Fibroblast of lung (primary cell): ENCODE data around the gene SENP3. TPM values are rescaled to one million over a fixed set of nuclear protein-coding genes. Genes with fewer than 3 reads are reported as not detected.

Source experiments
- DNase-seq, 2 donors: peaks; one replicate each; pipeline versions ENCODE4 v3.0.0 to v3.0.0-alpha.2; 2010; ENCODE audit warnings: low read depth in 2 of 2
- H2AFZ ChIP-seq: 2 replicates; pipeline ENCODE4 v1.5.1; 2012; ENCODE audit warnings: low read length, control low read depth, inconsistent platforms
- H3K27ac ChIP-seq: 2 replicates; pipeline ENCODE4 v1.5.1; 2011; ENCODE audit warnings: low read length, control low read depth; ENCODE audit not compliant: insufficient read depth
- H3K27me3 ChIP-seq: 2 replicates; pipeline ENCODE4 v1.5.1; 2011; ENCODE audit warnings: mild to moderate bottlenecking, low read length; ENCODE audit not compliant: control insufficient read depth, insufficient read depth
- H3K36me3 ChIP-seq: 2 replicates; pipeline ENCODE4 v1.5.1; 2011; ENCODE audit warnings: low read length; ENCODE audit not compliant: control insufficient read depth, insufficient read depth
- H3K4me1 ChIP-seq: 2 replicates; pipeline ENCODE4 v1.5.1; 2011; ENCODE audit warnings: low read length; ENCODE audit not compliant: control insufficient read depth, insufficient read depth; ENCODE audit errors: extremely low read depth
- H3K4me2 ChIP-seq: 2 replicates; pipeline ENCODE4 v1.5.1; 2011; ENCODE audit warnings: low read length, control low read depth; ENCODE audit not compliant: insufficient read depth; ENCODE audit errors: extremely low read depth
- H3K4me3 ChIP-seq, 4 experiments: fragments of 200-600 bp in 1 of 4; sonication (generic) in 1 of 4; replicated peaks in 1 of 4; 2 replicates each; pipeline ENCODE4 v1.5.1; 2011 to 2016; ENCODE audit warnings: low read length in 4 of 4, low read depth in 3 of 4, mild to moderate bottlenecking in 3 of 4, control low read depth in 2 of 4, inconsistent platforms in 1 of 4, mixed read lengths in 1 of 4; ENCODE audit not compliant: insufficient read depth in 1 of 4; ENCODE audit errors: control extremely low read depth in 1 of 4
- H3K79me2 ChIP-seq: 2 replicates; pipeline ENCODE4 v1.5.1; 2012; ENCODE audit warnings: mild to moderate bottlenecking, low read length, inconsistent platforms; ENCODE audit not compliant: control insufficient read depth, insufficient read depth
- H3K9ac ChIP-seq: 2 replicates; pipeline ENCODE4 v1.5.1; 2011; ENCODE audit warnings: mild to moderate bottlenecking, low read length, control low read depth; ENCODE audit not compliant: insufficient read depth
- H3K9me3 ChIP-seq: 2 replicates; pipeline ENCODE4 v1.5.1; 2012; ENCODE audit warnings: low read depth, low read length; ENCODE audit not compliant: control insufficient read depth, insufficient read depth
- H4K20me1 ChIP-seq: 2 replicates; pipeline ENCODE4 v1.5.1; 2011; ENCODE audit warnings: low read length; ENCODE audit not compliant: control insufficient read depth, insufficient read depth; ENCODE audit errors: extremely low read depth
- EZH2 ChIP-seq: IDR thresholded peaks from 2 replicates; pipeline ENCODE4 v1.5.1; 2012; ENCODE audit warnings: low read length, control low read depth, mild to moderate bottlenecking; ENCODE audit errors: missing control alignments
- polyA plus RNA-seq, 2 donors: library from polyadenylated mRNA; depleted of rRNA in 1 of 2; stranded (reverse) in 1 of 2; unstranded in 1 of 2; fragments of >200 nt; gene quantifications; 2 replicates each; pipeline ENCODE4 v1.2.1, GENCODE V29; 2011 to 2012; ENCODE audit warnings: missing spikeins in 1 of 2
- total RNA-seq: library from RNA; depleted of rRNA; stranded (reverse); fragments of >200 nt; gene quantifications from 2 replicates; pipeline ENCODE4 v1.2.1, GENCODE V29; 2014
- TF ChIP-seq, protein P1 (sequence below), 2 donors: IDR thresholded peaks in 1 of 2; conservative IDR thresholded peaks in 1 of 2; 1 replicate in 1 of 2; 2 replicates in 1 of 2; pipeline ENCODE4 v1.5.1; 2011 to 2012; ENCODE audit warnings: low read length in 2 of 2, control low read depth in 1 of 2, inconsistent platforms in 1 of 2, low read depth in 1 of 2, mild to moderate bottlenecking in 1 of 2

SENP3 gene
- total and polyA plus RNA-seq, 2 donors (not counting 1 experiment from before 2014, with no cell fraction given), result 66.2 to 67.6 TPM

- no peak overlapping the region for H3K9ac ChIP-seq
- H3K4me3 ChIP-seq, result no peak overlapping the region
- no peak overlapping the region for H2AFZ ChIP-seq
- H4K20me1 ChIP-seq, result peaks cover 11% of the 10 kb centered on the region
- TF ChIP-seq EZH2, result no peak
- no peak for DNase-seq
- peaks cover 36% of the 10 kb centered on the region for H3K79me2 ChIP-seq
- peaks cover 25% of the 10 kb centered on the region for H3K36me3 ChIP-seq
- peaks cover 16% of the 10 kb centered on the region for H3K4me1 ChIP-seq
- H3K4me2 ChIP-seq, result no peak overlapping the region
- no peaks in the 10 kb centered on the region for H3K9me3 ChIP-seq
- no peak overlapping the region for H3K27ac ChIP-seq
- no peaks in the 10 kb centered on the region for H3K27me3 ChIP-seq
Observed at GRCh38 chr17:7570351-7570750, 8.6 kb downstream of the SENP3 start.

GRCh38 chr17:7572338-7572587 lies 10.5 kb downstream of the SENP3 start:
- peak overlapping the region; percentile 90 for H3K27ac ChIP-seq
- no peaks in the 10 kb centered on the region for H3K27me3 ChIP-seq
- H3K4me1 ChIP-seq, result peaks cover 20% of the 10 kb centered on the region
- H3K9ac ChIP-seq, result peak overlapping the region; percentile 65
- peaks cover 49% of the 10 kb centered on the region for H3K79me2 ChIP-seq
- TF ChIP-seq, protein P1, sequence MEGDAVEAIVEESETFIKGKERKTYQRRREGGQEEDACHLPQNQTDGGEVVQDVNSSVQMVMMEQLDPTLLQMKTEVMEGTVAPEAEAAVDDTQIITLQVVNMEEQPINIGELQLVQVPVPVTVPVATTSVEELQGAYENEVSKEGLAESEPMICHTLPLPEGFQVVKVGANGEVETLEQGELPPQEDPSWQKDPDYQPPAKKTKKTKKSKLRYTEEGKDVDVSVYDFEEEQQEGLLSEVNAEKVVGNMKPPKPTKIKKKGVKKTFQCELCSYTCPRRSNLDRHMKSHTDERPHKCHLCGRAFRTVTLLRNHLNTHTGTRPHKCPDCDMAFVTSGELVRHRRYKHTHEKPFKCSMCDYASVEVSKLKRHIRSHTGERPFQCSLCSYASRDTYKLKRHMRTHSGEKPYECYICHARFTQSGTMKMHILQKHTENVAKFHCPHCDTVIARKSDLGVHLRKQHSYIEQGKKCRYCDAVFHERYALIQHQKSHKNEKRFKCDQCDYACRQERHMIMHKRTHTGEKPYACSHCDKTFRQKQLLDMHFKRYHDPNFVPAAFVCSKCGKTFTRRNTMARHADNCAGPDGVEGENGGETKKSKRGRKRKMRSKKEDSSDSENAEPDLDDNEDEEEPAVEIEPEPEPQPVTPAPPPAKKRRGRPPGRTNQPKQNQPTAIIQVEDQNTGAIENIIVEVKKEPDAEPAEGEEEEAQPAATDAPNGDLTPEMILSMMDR (conservative IDR thresholded peaks at IDR 0.05 in 1 of 2, IDR thresholded peaks at IDR 0.05 in 1 of 2; ENCODE audit: low read depth in 1 of 2, low read length in 2 of 2), result no peak
- TF ChIP-seq EZH2, result no peak
- no peak for DNase-seq
- H4K20me1 ChIP-seq, result peaks cover 14% of the 10 kb centered on the region
- peak overlapping the region; percentile 59 to 83 (median 70) for H3K4me3 ChIP-seq
- H3K9me3 ChIP-seq, result no peaks in the 10 kb centered on the region
- H3K4me2 ChIP-seq, result peak overlapping the region; percentile 97
- peak overlapping the region; percentile 16 for H2AFZ ChIP-seq
- peaks cover 35% of the 10 kb centered on the region for H3K36me3 ChIP-seq

DNA sequence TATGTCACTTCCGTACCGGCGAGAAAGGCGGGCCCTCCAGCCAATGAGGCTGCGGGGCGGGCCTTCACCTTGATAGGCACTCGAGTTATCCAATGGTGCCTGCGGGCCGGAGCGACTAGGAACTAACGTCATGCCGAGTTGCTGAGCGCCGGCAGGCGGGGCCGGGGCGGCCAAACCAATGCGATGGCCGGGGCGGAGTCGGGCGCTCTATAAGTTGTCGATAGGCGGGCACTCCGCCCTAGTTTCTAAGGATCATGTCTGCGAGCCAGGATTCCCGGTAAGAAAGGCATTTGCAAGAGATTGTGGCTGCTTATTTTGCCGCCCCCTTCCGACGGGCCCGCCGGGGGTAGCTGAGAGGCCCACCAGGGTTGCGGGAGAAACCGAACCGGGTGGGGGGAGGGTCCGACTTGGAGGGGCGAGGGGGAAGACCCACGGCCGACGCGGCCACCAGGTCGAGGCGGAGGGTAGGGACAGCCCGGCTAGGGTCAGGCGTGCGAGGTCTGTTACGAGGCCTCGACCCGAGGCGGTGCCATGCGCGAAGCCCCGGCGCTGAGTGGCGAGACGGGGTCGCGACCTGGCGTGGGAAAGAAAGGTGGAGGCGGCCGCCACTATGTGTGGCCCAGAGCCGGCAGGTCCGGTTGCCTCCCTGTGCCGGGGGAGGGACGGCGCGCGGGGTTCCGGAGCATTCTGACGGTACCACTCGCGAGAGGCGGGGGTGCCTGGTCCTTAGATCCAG lies 11.0 kb downstream of the SENP3 start:
- peaks cover 54% of the 10 kb centered on the region for H3K79me2 ChIP-seq
- peaks cover 21% of the 10 kb centered on the region for H3K4me1 ChIP-seq
- H4K20me1 ChIP-seq, result peaks cover 14% of the 10 kb centered on the region
- H3K9me3 ChIP-seq, result no peaks in the 10 kb centered on the region
- peaks cover 40% of the 10 kb centered on the region for H3K36me3 ChIP-seq
- peak overlapping the region; percentile 98 for H3K27ac ChIP-seq
- H3K27me3 ChIP-seq, result no peaks in the 10 kb centered on the region
- peak overlapping the region; percentile 100 for H3K9ac ChIP-seq
- no peak for TF ChIP-seq EZH2
- TF ChIP-seq, protein P1 (conservative IDR thresholded peaks at IDR 0.05 in 1 of 2, IDR thresholded peaks at IDR 0.05 in 1 of 2; ENCODE audit: low read depth in 1 of 2, low read length in 2 of 2), result no peak
- H3K4me3 ChIP-seq, result peak overlapping the region; percentile 76 to 99 (median 98)
- H2AFZ ChIP-seq, result no peak overlapping the region
- peak; percentile 99 for DNase-seq
- peak overlapping the region; percentile 10 for H3K4me2 ChIP-seq
